Heart left ventricle (tissue), 16 donors: Measurements from ENCODE around the gene PPIL1. TPM values are rescaled to one million over a fixed set of nuclear protein-coding genes. Genes with fewer than 3 reads are reported as not detected.

Experiments used
- ATAC-seq, 4 donors: fragments of 200-7000 bp; cut with Tn5 transposase; one replicate each; pipeline ENCODE4 v1.9.1; 2020 to 2022; ENCODE audit warnings: moderate library complexity in 4 of 4, mild to moderate bottlenecking in 3 of 4, moderate number of reproducible peaks in 1 of 4
- DNase-seq, 5 donors: peaks; one replicate each; pipeline ENCODE4 v3.0.0-alpha.2; 2020
- H3K27ac ChIP-seq, 12 donors: fragments of 200-600 bp; sonication (generic) in 4 of 12; one replicate each; pipeline versions ENCODE4 v1.5.0 to v1.8.0; 2016 to 2022; ENCODE audit warnings: mild to moderate bottlenecking in 2 of 12
- H3K27me3 ChIP-seq, 9 donors: fragments of 200-600 bp; sonication (generic) in 2 of 9; one replicate each; pipeline versions ENCODE4 v1.5.1 to v1.8.0; 2016 to 2022; ENCODE audit warnings: mild to moderate bottlenecking in 3 of 9
- H3K36me3 ChIP-seq, 9 donors: fragments of 200-600 bp; sonication (generic) in 2 of 9; one replicate each; pipeline versions ENCODE4 v1.5.0 to v1.8.0; 2018 to 2022; ENCODE audit warnings: mild to moderate bottlenecking in 2 of 9
- H3K4me1 ChIP-seq, 12 donors: fragments of 200-600 bp; sonication (generic) in 4 of 12; one replicate each; pipeline versions ENCODE4 v1.5.0 to v1.8.0; 2016 to 2022; ENCODE audit warnings: mild to moderate bottlenecking in 3 of 12
- H3K4me3 ChIP-seq, 12 donors: fragments of 200-600 bp; sonication (generic) in 4 of 12; one replicate each; pipeline versions ENCODE4 v1.5.0 to v1.8.0; 2017 to 2022; ENCODE audit warnings: mild to moderate bottlenecking in 9 of 12, moderate library complexity in 4 of 12
- H3K9me3 ChIP-seq, 12 donors: fragments of 200-600 bp; sonication (generic) in 4 of 12; one replicate each; pipeline versions ENCODE4 v1.5.0 to v1.8.0; 2016 to 2022; ENCODE audit warnings: mild to moderate bottlenecking in 1 of 12
- POLR2A ChIP-seq, 2 donors: fragments of 450-650 bp; IDR thresholded peaks; one replicate each; pipeline ENCODE4 v1.6.1; 2017; ENCODE audit warnings: antibody characterized with exemption in 2 of 2, mild to moderate bottlenecking in 2 of 2, moderate library complexity in 2 of 2
- WGBS, 4 donors: extraction: QIAGEN DNeasy Blood & Tissue Kit in 2 of 4; methylation state at CpG; one replicate each; pipeline versions ENCODE4 v1.1.5 to v1.1.7; 2013 to 2018; 5-methylcytosine and 5-hydroxymethylcytosine counted together
- intact Hi-C, 10 donors: fragments of 100-400 bp; cut with DNase I; formaldehyde crosslinking; loops; one replicate each; pipeline versions ENCODE4 v1.11.1 to v1.14.2; 2022
- polyA plus RNA-seq, 2 donors: library from polyadenylated mRNA; stranded (reverse); fragments of 200-250 nt; gene quantifications; one replicate each; pipeline ENCODE4 v1.2.3, GENCODE V29; 2013
- total RNA-seq, 9 donors: library from RNA; depleted of rRNA in 2 of 9; stranded (reverse); fragments of >200 nt in 2 of 9; fragmentation: NEBNext Ultra II Directional in 3 of 9; extraction: Animal tissue kit (Norgen Biotek cat#: 25700) in 3 of 9; gene quantifications; one replicate each; pipeline versions ENCODE4 v1.1.0 to v1.2.4, GENCODE V29; 2016 to 2023
- TF ChIP-seq, protein P1 (sequence below), 12 donors: fragments of 200-600 bp; sonication (generic) in 4 of 12; IDR thresholded peaks; one replicate each; pipeline versions ENCODE4 v1.5.0 to v1.8.0; 2018 to 2022; ENCODE audit warnings: antibody characterized with exemption in 12 of 12, mild to moderate bottlenecking in 5 of 12
- donor health status: ischemic (EF 13 %, LVEDD 7.1; RV severe dilation, severe dysfunction).
- donor health status: healthy with polysubstance abuse.
- donor health status: DM: no; HTN: yes; CAD: no.
- donor health status: DM: no; HTN: no; CAD: no.
- donor health status: ischemic (EF 25% LVEDD 6.9; RV normal size, moderate dysfunction).
- donor health status: ischemic (EF 25% LVEDD 5.7; RV mildly dilated, moderate dysfunction).
- donor health status: healthy.
- donor health status: DM: yes; HTN: yes; CAD: no.
- donor health status: ischemic (EF 35%, LVEDD 5.7; RV mildly dilated, moderate dysfunction).
- donor health status: nonischemic (EF 11% LVEDD 7.7; RV severe dilation, severe dysfunction).
- donor health status: DM: yes; HTN: yes; CAD: no.
- donor health status: PGD.
- donor health status: ischemic (EF 29% LVEDD 5.4; RV normal size, mild dysfunction).
- donor health status: nonischemic (EF 23%, LVEDD 6.1; RV moderate dilation, normal function).

Gene PPIL1
- total and polyA plus RNA-seq, 11 donors = 30.9 to 69.3 (median 42.6) TPM

DNA sequence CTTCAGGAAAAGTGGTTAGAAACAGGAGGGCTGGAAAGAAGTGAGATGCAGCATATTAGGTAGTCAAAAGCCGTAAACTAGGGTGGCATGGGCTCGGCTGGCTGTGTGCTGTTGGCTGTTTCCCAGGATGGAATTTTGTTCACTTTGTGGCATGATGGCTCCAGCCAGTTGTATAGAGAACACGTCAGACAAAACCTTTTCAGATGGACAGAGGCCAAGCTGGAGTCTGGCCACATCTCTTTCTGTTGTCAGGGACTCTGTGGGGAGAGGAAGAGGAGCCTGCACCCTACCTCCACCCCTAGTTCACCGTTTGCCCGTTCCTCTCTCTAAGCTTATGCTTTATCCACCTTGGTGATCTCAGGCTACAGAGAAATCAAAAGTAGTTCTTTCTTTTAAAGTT is 33.2 kb upstream of the PPIL1 start:
- peaks cover 2 to 75% (median 59%) of the 10 kb centered on the region in 9 donors for H3K36me3 ChIP-seq
- H3K4me1 ChIP-seq = peaks cover 7 to 60% (median 37%) of the 10 kb centered on the region in 12 donors
- peak overlapping the region; percentile 28 to 85 (median 66) for H3K27ac ChIP-seq
- no peaks in the 10 kb centered on the region for H3K27me3 ChIP-seq
- 16 to 24% (median 22%) methylated on average over 5 of the region's 5 CpGs for WGBS, 4 donors
- H3K4me3 ChIP-seq = no peak overlapping the region
- H3K9me3 ChIP-seq = no peaks in the 10 kb centered on the region
- DNase-seq (peak; percentile 60 to 85 (median 78)), ATAC-seq (peak; percentile 91 to 95 (median 94))
- intact Hi-C loops = loop anchor here in 3 of 10 donors (5.0 kb wide), 1 partner anchor 70 kb away; no protein-coding TSS in a partner anchor
- no peak for TF ChIP-seq POLR2A (IDR thresholded peaks at IDR 0.05)
- TF ChIP-seq, protein P1, sequence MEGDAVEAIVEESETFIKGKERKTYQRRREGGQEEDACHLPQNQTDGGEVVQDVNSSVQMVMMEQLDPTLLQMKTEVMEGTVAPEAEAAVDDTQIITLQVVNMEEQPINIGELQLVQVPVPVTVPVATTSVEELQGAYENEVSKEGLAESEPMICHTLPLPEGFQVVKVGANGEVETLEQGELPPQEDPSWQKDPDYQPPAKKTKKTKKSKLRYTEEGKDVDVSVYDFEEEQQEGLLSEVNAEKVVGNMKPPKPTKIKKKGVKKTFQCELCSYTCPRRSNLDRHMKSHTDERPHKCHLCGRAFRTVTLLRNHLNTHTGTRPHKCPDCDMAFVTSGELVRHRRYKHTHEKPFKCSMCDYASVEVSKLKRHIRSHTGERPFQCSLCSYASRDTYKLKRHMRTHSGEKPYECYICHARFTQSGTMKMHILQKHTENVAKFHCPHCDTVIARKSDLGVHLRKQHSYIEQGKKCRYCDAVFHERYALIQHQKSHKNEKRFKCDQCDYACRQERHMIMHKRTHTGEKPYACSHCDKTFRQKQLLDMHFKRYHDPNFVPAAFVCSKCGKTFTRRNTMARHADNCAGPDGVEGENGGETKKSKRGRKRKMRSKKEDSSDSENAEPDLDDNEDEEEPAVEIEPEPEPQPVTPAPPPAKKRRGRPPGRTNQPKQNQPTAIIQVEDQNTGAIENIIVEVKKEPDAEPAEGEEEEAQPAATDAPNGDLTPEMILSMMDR (IDR thresholded peaks at IDR 0.05) = no peak

DNA sequence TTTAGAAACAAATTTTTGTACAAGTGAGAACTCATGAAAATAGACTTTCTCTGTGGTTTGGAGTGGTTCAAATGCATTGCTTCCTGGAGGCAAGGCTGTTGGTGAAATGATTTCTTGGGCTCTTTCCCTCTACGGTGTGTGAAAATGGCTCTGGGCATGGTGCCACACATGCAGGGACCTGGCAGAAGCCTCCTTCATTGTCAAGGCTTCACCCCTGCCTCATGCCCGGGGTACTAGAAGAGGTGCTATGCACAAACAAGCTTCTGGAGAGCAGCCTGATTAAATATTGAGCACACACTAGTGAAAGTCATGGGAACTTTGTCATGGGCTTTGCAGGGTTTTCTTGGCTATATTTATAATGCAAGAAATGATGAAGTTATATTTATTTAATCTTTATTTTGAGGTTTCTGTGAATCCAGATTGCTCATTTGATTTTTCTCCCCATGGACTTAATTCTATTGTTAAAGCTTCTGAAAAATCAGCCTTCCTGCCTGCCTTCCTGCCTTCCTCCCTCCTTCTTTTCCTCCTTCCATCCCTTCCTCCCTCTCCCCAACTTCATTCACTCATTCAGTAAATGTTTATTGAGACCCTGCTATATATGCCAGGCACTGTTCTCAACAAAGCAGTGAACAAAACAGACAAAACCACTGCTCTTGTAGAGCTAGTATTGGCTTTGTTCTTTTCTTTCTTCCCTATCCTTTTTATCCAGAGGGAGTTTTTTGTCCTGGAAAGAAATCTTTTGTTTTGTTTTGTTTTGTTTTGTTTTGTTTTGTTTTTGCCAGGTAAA is 32.1 kb upstream of the PPIL1 start:
- Histone ChIP-seq H3K36me3 (peaks cover 2 to 75% (median 59%) of the 10 kb centered on the region in 9 donors), H3K27me3 (no peaks in the 10 kb centered on the region), H3K4me1 (peaks cover 7 to 49% (median 33%) of the 10 kb centered on the region in 12 donors), H3K4me3 (no peak overlapping the region), H3K27ac (peak overlapping the region; percentile 28 to 85 (median 66)), H3K9me3 (no peaks in the 10 kb centered on the region)
- intact Hi-C loops = loop anchor here in 3 of 10 donors (5.0 kb wide), 1 partner anchor 71 kb away; no protein-coding TSS in a partner anchor
- peak; percentile 76 to 94 (median 89) for ATAC-seq
- WGBS, 4 donors = 9 to 24% (median 14%) methylated on average over 2 of the region's 2 CpGs
- peak; percentile 69 to 89 (median 75) for DNase-seq
- no peak for TF ChIP-seq POLR2A (IDR thresholded peaks at IDR 0.05)
- TF ChIP-seq, protein P1 (IDR thresholded peaks at IDR 0.05) = no peak

DNA sequence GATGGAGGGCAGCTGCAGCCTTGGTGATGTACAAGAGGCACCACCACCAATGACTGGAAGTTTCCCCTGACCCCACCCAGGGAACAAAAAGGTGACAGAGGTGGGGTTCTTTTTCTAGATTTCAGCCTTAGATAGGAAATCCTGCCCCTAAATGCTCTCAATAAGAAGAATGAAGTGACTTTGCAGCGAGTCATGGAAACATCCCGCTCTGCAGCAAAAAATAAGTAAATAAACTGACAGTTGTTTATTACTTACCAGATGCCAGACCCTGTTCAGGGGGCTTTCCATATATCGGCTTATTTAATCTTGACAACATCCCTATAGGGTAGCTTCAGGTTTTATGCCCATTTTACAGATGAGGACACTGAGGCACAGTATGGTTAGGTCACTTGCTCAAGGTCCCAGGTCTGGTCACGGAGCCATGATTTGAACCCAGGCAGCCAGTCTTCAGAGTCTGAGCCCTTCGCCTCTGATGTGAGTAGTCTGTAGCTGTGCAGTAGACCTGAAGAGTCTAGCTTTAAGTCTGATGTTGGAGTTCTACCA is 30.3 kb upstream of the PPIL1 start:
- DNase-seq (no peak), ATAC-seq (no peak)
- peaks cover 2 to 82% (median 69%) of the 10 kb centered on the region in 9 donors for H3K36me3 ChIP-seq
- peaks cover 7 to 48% (median 33%) of the 10 kb centered on the region in 12 donors for H3K4me1 ChIP-seq
- no peak overlapping the region for H3K27ac ChIP-seq
- intact Hi-C loops = loop anchor here in 3 of 10 donors (5.0 kb wide), 1 partner anchor 72 kb away; no protein-coding TSS in a partner anchor
- no peaks in the 10 kb centered on the region for H3K9me3 ChIP-seq
- H3K27me3 ChIP-seq = no peaks in the 10 kb centered on the region
- no peak for TF ChIP-seq POLR2A (IDR thresholded peaks at IDR 0.05)
- TF ChIP-seq, protein P1 (IDR thresholded peaks at IDR 0.05) = no peak
- no peak overlapping the region for H3K4me3 ChIP-seq
- 97 to 100% (median 98%) methylated on average over 5 of the region's 5 CpGs for WGBS, 4 donors

DNA sequence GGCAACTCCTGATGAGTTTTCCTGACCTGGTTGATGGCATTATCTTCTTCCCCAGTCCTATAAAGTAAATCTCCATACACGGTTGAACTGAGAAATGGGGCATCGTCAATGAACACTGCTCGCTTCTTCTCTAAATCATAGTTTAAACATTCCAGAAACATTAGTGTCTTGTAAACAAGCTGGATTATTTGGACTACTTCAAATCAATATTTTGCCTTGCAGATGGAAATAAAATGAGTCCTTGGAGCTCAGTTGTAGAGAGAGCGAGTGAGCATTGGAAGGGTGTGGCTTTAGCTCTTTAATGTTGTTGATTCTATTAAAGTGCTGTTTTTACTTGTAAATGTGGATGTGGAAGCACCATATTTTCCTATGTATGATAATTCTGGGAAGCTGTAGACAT is 29.5 kb upstream of the PPIL1 start:
- intact Hi-C loops = no loop called here
- DNase-seq (no peak), ATAC-seq (no peak)
- 74 to 82% (median 76%) methylated on average over 4 of the region's 4 CpGs for WGBS, 4 donors
- no peak overlapping the region for H3K4me3 ChIP-seq
- TF ChIP-seq, protein P1 (IDR thresholded peaks at IDR 0.05) = no peak
- TF ChIP-seq POLR2A (IDR thresholded peaks at IDR 0.05) = no peak
- H3K4me1 ChIP-seq = peaks cover 7 to 48% (median 33%) of the 10 kb centered on the region in 12 donors
- H3K9me3 ChIP-seq = no peaks in the 10 kb centered on the region
- peaks cover 2 to 82% (median 73%) of the 10 kb centered on the region in 9 donors for H3K36me3 ChIP-seq
- no peaks in the 10 kb centered on the region for H3K27me3 ChIP-seq
- H3K27ac ChIP-seq = peak overlapping the region in 3 of 12 donors; percentile 1 to 56 (median 51)
